ENCODE results near the gene TPD52L3. TPM values are rescaled to one million over a fixed set of nuclear protein-coding genes. Genes with fewer than 3 reads are reported as not detected.
A peak's percentile ranks its signal among the peaks of the same experiment; 100 is the strongest.

The TPD52L3 gene
- not detected for total RNA-seq
- 0 reads per million in 2 donors for total RNA-seq

- Mint-ChIP-seq H3K27ac (no peak within 1 kb of the TSS), H3K4me1 (no peaks in the 10 kb centered on the region), H3K4me3 (no peak within 1 kb of the TSS), H3K36me3 (ENCODE audit: low read depth) (no peaks in the 10 kb centered on the region), H3K27me3 (peaks cover 11% of the 10 kb centered on the region)
- ATAC-seq (no peak), DNase-seq (no peak)
- H3K9me3 ChIP-seq (ENCODE audit: control insufficient read depth, low read length, poor library complexity, severe bottlenecking), result no peaks in the 10 kb centered on the region
These were observed at the start of gene TPD52L3 for GRCh38 chr9:6328103-6328502. TPD52L3 (plus strand) TSS chr9:6328375; CDS start chr9:6328596, 221 bp downstream.

GRCh38 chr9:6301858-6302257 lies 26.3 kb upstream of the TPD52L3 start:
- no peak for ATAC-seq
- no peaks in the 10 kb centered on the region for H3K4me1 Mint-ChIP-seq
- no peaks in the 10 kb centered on the region for H3K36me3 Mint-ChIP-seq (ENCODE audit: low read depth)

GRCh38 chr9:6302417-6302816 lies 25.8 kb upstream of the TPD52L3 start:
- no peak for DNase-seq
- no peak for ATAC-seq
- Mint-ChIP-seq H3K4me1 (no peaks in the 10 kb centered on the region), H3K4me3 (no peak overlapping the region), H3K36me3 (ENCODE audit: low read depth) (no peaks in the 10 kb centered on the region), H3K27me3 (peaks cover 12% of the 10 kb centered on the region), H3K27ac (no peak overlapping the region)
- no peaks in the 10 kb centered on the region for H3K9me3 ChIP-seq (ENCODE audit: control insufficient read depth, low read length, poor library complexity, severe bottlenecking)

More at GRCh38 chr9:6301858-6302257, 26.3 kb upstream of the TPD52L3 start:
- no peak overlapping the region for H3K27ac Mint-ChIP-seq
- H3K9me3 ChIP-seq (ENCODE audit: control insufficient read depth, low read length, poor library complexity, severe bottlenecking), result no peaks in the 10 kb centered on the region
- H3K27me3 Mint-ChIP-seq, result peaks cover 10% of the 10 kb centered on the region
- no peak for DNase-seq
- no peak overlapping the region for H3K4me3 Mint-ChIP-seq

DNA sequence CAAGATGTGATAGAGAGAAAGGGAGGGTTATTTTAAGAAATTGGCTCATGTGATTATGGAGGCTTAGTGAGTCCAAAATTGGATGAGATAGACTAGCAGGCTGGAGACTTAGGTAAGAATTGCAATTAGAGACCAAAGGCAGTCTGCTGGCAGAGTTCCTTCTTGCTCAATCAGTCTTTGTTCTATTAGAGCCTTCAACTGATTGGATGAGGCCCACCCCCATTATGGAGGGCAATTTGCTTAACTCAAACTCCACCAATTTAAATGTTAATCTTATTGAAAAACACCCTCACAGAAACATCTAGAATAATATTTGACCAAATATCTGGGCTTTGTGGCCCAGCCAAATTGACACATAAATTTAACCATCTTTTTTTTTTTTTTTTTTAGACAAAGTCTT lies 23.9 kb upstream of the TPD52L3 start:
- no peak for ATAC-seq
- peaks cover 12% of the 10 kb centered on the region for H3K27me3 Mint-ChIP-seq

GRCh38 chr9:6305954-6306563 lies 22.1 kb upstream of the TPD52L3 start:
- no peak overlapping the region for H3K4me3 Mint-ChIP-seq
- no peaks in the 10 kb centered on the region for H3K9me3 ChIP-seq (ENCODE audit: control insufficient read depth, low read length, poor library complexity, severe bottlenecking)
- DNase-seq (no peak), ATAC-seq (no peak)
- no peak overlapping the region for H3K27ac Mint-ChIP-seq
- H3K36me3 Mint-ChIP-seq (ENCODE audit: low read depth), result no peaks in the 10 kb centered on the region
- peaks cover 12% of the 10 kb centered on the region for H3K27me3 Mint-ChIP-seq
- H3K4me1 Mint-ChIP-seq, result no peaks in the 10 kb centered on the region

More for the DNA sequence above, 23.9 kb upstream of the TPD52L3 start:
- Mint-ChIP-seq H3K4me3 (no peak overlapping the region), H3K4me1 (no peaks in the 10 kb centered on the region), H3K27ac (no peak overlapping the region), H3K36me3 (ENCODE audit: low read depth) (no peaks in the 10 kb centered on the region)
- no peak for DNase-seq
- no peaks in the 10 kb centered on the region for H3K9me3 ChIP-seq (ENCODE audit: control insufficient read depth, low read length, poor library complexity, severe bottlenecking)

DNA sequence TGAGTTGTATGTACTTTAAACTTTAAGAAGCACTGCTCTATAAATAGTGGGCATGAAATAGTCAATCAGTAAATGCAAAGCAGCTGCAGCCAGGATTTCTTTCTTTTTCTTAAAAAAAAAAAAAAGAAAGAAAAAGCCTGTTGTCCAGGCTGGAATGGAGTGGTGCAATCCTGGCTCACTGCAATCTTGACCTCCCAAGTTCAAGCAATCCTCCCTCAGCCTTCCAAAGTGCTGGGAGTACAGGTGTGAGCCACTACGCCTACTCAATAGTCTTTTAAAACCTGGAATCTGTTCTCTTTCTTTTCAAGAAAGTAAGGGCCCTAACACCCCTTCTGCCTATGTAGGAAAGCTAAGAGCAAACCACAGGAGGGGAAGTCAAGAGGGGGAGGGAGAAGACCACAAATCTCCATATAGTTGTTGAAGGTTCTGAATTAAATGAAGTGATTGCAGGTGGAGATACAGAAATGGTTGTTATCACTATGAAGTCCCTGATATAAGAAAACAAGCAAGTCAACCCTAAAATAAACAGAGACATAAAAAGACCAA lies 20.6 kb upstream of the TPD52L3 start:
- DNase-seq (no peak), ATAC-seq (no peak)
- no peaks in the 10 kb centered on the region for H3K4me1 Mint-ChIP-seq
- no peak overlapping the region for H3K27ac Mint-ChIP-seq
- no peak overlapping the region for H3K4me3 Mint-ChIP-seq
- H3K9me3 ChIP-seq (ENCODE audit: control insufficient read depth, low read length, poor library complexity, severe bottlenecking), result no peaks in the 10 kb centered on the region
- peaks cover 14% of the 10 kb centered on the region for H3K27me3 Mint-ChIP-seq
- no peaks in the 10 kb centered on the region for H3K36me3 Mint-ChIP-seq (ENCODE audit: low read depth)

DNA sequence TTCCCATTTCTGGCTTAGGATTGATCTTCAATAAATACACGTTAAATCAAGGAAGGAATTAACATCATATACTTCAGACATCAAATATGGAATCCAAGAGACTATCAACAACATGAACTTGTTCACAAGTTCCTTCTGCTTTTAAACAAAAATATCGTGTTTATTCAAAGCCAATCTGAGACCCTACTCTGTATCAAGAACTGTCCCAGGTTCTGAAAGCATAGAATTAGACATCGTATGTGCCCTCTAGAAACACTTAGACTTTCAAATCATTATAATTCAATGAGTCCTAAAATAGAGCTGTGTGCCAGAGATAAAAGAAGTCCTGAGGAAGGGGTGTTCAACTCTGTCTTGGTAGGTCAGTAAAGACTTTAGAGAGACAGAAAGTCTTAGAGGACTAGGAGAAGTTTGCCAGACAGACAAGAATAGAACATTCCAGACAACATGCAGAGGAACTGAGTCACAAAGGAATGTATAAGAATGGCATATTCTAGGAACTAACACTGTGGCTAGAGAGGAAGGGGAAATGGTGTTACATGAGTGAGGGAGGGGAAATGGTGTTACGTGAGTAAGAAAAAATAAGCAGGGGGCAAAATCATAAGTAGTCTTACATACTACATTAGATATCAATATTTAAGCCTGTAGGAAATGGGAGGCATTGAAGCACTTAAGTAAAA lies 2.9 kb downstream of the TPD52L3 start:
- Mint-ChIP-seq H3K27me3 (peaks cover 11% of the 10 kb centered on the region), H3K4me3 (no peak overlapping the region), H3K27ac (no peak overlapping the region), H3K36me3 (ENCODE audit: low read depth) (no peaks in the 10 kb centered on the region), H3K4me1 (no peaks in the 10 kb centered on the region)
- peaks cover 3% of the 10 kb centered on the region for H3K9me3 ChIP-seq (ENCODE audit: control insufficient read depth, low read length, poor library complexity, severe bottlenecking)
- no peak for ATAC-seq
- no peak for DNase-seq

DNA sequence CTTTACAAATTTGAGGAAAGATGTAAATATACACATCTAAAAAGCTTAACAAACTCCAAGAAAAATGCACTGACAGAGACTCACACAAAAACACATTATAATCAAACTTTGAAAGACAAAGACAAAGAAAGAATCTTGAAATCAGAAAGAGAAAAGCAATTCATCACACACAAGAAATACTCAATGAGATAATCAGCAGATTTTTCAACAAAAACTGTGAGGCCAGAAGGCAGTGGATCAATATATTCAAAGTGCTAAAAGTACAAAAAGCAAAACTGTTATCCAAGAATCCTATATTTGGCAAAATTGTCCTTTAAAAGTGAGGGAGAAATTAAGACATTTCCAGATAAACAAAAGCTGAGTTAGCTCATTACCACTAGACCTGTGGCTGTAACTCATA lies 6.1 kb downstream of the TPD52L3 start:
- no peak for ATAC-seq
- peaks cover 19% of the 10 kb centered on the region for H3K27me3 Mint-ChIP-seq
- H3K4me3 Mint-ChIP-seq, result no peak overlapping the region
- DNase-seq, result no peak
- peaks cover 3% of the 10 kb centered on the region for H3K9me3 ChIP-seq (ENCODE audit: control insufficient read depth, low read length, poor library complexity, severe bottlenecking)
- no peak overlapping the region for H3K27ac Mint-ChIP-seq
- no peaks in the 10 kb centered on the region for H3K4me1 Mint-ChIP-seq
- no peaks in the 10 kb centered on the region for H3K36me3 Mint-ChIP-seq (ENCODE audit: low read depth)

- H3K27ac Mint-ChIP-seq, result peak overlapping the region; percentile 14
- peaks cover 2% of the 10 kb centered on the region for H3K36me3 Mint-ChIP-seq (ENCODE audit: low read depth)
- ATAC-seq, result no peak
- no peak overlapping the region for H3K4me3 Mint-ChIP-seq
- peaks cover 12% of the 10 kb centered on the region for H3K27me3 Mint-ChIP-seq
- no peaks in the 10 kb centered on the region for H3K4me1 Mint-ChIP-seq
- no peaks in the 10 kb centered on the region for H3K9me3 ChIP-seq (ENCODE audit: control insufficient read depth, low read length, poor library complexity, severe bottlenecking)
- DNase-seq, result no peak
These were observed 20.6 kb downstream of the TPD52L3 start for GRCh38 chr9:6348766-6349165.

DNA sequence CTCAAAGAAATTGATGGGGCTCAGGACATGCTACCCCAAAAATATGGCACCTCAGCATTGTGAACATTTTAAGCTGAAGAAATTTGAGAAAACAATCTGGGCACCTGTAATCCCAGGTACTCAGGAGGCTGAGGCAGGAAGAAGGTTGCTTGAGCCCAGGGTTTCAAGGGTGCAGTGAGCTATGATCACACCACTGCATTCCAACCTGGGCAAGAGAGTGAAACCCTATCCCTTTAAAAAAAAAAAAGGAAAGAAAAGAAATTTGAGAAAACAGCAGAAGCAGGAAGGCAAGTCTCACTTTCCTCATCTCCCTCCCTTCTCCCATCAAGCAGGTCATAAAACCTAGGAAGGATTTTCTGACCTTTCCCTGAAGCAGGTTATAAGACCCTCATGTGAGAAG lies 23.6 kb downstream of the TPD52L3 start:
- H3K9me3 ChIP-seq (ENCODE audit: control insufficient read depth, low read length, poor library complexity, severe bottlenecking), result no peaks in the 10 kb centered on the region
- no peak overlapping the region for H3K27ac Mint-ChIP-seq
- peaks cover 2% of the 10 kb centered on the region for H3K36me3 Mint-ChIP-seq (ENCODE audit: low read depth)
- peaks cover 13% of the 10 kb centered on the region for H3K27me3 Mint-ChIP-seq
- no peak for DNase-seq
- H3K4me1 Mint-ChIP-seq, result peaks cover 2% of the 10 kb centered on the region
- H3K4me3 Mint-ChIP-seq, result no peak overlapping the region
- ATAC-seq, result no peak

DNA sequence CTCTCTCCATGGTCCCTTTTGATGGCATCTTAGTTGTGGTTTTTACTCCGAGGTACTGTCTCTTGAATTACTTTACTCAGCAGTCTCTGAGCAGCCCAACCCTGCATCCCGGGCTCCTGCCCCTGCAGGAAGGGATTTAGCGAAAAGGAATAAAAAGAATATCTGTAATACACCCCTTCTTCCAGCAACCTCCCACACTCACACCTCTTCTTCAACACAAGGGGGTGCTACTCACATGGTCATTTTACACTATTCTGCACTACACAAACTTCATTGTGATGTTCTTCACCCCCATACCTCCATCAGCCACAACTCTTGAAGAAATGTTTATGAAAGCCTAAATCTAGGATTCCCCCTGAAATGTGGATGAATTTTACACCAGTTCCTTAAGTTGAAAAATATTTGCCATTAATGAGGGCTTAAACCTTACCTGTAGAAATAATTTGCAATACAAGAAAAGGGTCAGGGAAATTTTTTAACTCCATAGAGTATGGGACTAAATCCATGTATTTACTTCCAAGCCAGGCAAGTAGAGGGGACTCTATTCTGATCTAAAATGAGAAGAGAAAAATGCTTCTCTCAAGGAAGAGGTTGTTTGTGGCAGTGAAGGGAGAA lies 26.0 kb downstream of the TPD52L3 start:
- DNase-seq (peak in 1 of 3 donors; percentile 6), ATAC-seq (peak; percentile 92)
- peaks cover 2% of the 10 kb centered on the region for H3K4me1 Mint-ChIP-seq
- no peaks in the 10 kb centered on the region for H3K36me3 Mint-ChIP-seq (ENCODE audit: low read depth)
- peaks cover 13% of the 10 kb centered on the region for H3K27me3 Mint-ChIP-seq
- no peak overlapping the region for H3K27ac Mint-ChIP-seq
- no peak overlapping the region for H3K4me3 Mint-ChIP-seq
- H3K9me3 ChIP-seq (ENCODE audit: control insufficient read depth, low read length, poor library complexity, severe bottlenecking), result no peaks in the 10 kb centered on the region

DNA sequence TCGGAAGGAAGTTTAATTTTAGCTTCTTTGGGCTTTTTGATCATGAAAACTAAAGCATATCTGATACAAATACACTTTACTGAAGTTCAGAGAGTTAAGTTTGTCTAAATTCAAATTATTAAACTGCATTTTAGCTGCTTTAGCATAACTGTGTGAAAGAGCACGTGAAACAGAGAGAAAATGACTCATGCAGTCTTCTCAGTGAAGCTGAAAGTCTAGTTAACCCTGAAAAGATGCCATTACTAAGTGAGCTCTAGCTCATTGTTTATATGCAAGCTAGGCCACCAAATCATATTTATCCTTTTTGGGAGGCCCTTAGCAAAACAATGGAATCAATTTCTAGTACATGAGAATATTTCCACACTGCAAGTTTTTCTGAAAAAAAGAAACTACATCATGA lies 27.6 kb downstream of the TPD52L3 start:
- Mint-ChIP-seq H3K27ac (no peak overlapping the region), H3K27me3 (peaks cover 8% of the 10 kb centered on the region), H3K36me3 (ENCODE audit: low read depth) (no peaks in the 10 kb centered on the region), H3K4me1 (peaks cover 2% of the 10 kb centered on the region), H3K4me3 (no peak overlapping the region)
- H3K9me3 ChIP-seq (ENCODE audit: control insufficient read depth, low read length, poor library complexity, severe bottlenecking), result no peaks in the 10 kb centered on the region
- no peak for ATAC-seq
- no peak for DNase-seq

DNA sequence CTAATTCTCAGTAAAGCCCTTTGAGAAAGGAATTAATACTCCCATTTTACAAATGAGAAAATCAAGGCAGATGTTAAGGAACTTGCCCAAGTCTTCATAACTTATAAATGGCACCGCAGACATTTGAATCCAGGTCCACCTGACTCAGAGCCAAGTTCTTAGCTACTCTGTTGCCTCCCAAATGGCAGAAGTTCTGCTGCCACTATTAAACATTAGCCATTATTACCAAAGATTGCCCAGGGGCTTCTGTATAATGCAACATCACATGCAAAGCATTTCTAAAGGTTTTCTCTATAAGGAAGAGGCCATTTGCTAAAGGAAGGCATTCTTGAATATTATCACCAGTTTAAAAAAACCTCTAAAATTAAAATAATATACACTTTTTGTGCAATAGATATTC lies 28.3 kb downstream of the TPD52L3 start:
- H3K9me3 ChIP-seq (ENCODE audit: control insufficient read depth, low read length, poor library complexity, severe bottlenecking), result no peaks in the 10 kb centered on the region
- H3K27me3 Mint-ChIP-seq, result peaks cover 10% of the 10 kb centered on the region
- ATAC-seq, result no peak
- no peak for DNase-seq
- H3K4me3 Mint-ChIP-seq, result no peak overlapping the region
- peaks cover 2% of the 10 kb centered on the region for H3K4me1 Mint-ChIP-seq
- no peak overlapping the region for H3K27ac Mint-ChIP-seq
- no peaks in the 10 kb centered on the region for H3K36me3 Mint-ChIP-seq (ENCODE audit: low read depth)
